ENCODE data around the gene LRPAP1. TPM values are rescaled to one million over a fixed set of nuclear protein-coding genes. Genes with fewer than 3 reads are reported as not detected.

The LRPAP1 gene
- total RNA-seq, 2 donors from 2014 or later, result 157 to 214 TPM

GRCh38 chr4:3470244-3471097, 61.8 kb downstream of the LRPAP1 start:
- H3K27ac ChIP-seq, result no peak overlapping the region
- no peaks in the 10 kb centered on the region for H3K27me3 ChIP-seq
- intact Hi-C loops (cut with DNase I), result no loop called here
- peak; percentile 69 for DNase-seq
- no peaks in the 10 kb centered on the region for H3K36me3 ChIP-seq
- no peaks in the 10 kb centered on the region for H3K9me3 ChIP-seq
- no peak for TF ChIP-seq CTCF (IDR thresholded peaks at IDR 0.05)
- no peak overlapping the region for H3K4me3 ChIP-seq
- H3K9ac ChIP-seq (ENCODE audit: low read depth in 2 of 2, low read length in 2 of 2), result no peak overlapping the region
- no peaks in the 10 kb centered on the region for H3K4me1 ChIP-seq

GRCh38 chr4:3469386-3470243, 62.6 kb downstream of the LRPAP1 start:
- Histone ChIP-seq H3K4me3 (no peak overlapping the region), H3K27me3 (no peaks in the 10 kb centered on the region), H3K9ac (ENCODE audit: low read depth in 2 of 2, low read length in 2 of 2) (no peak overlapping the region), H3K27ac (no peak overlapping the region), H3K4me1 (no peaks in the 10 kb centered on the region), H3K36me3 (no peaks in the 10 kb centered on the region), H3K9me3 (no peaks in the 10 kb centered on the region)
- intact Hi-C loops (cut with DNase I), result no loop called here
- no peak for TF ChIP-seq CTCF (IDR thresholded peaks at IDR 0.05)
- DNase-seq, result no peak

GRCh38 chr4:3468804-3469203, 63.4 kb downstream of the LRPAP1 start:
- Histone ChIP-seq H3K27me3 (peaks cover 6% of the 10 kb centered on the region), H3K27ac (no peak overlapping the region), H3K4me1 (no peaks in the 10 kb centered on the region), H3K4me3 (no peak overlapping the region), H3K9me3 (no peaks in the 10 kb centered on the region), H3K9ac (ENCODE audit: low read depth in 2 of 2, low read length in 2 of 2) (no peak overlapping the region), H3K36me3 (no peaks in the 10 kb centered on the region)
- no peak for TF ChIP-seq CTCF (IDR thresholded peaks at IDR 0.05)
- intact Hi-C loops (cut with DNase I), result no loop called here
- DNase-seq, result no peak

GRCh38 chr4:3468154-3468553, 64.1 kb downstream of the LRPAP1 start:
- Histone ChIP-seq H3K9me3 (no peaks in the 10 kb centered on the region), H3K4me3 (no peak overlapping the region), H3K27ac (no peak overlapping the region), H3K27me3 (peaks cover 11% of the 10 kb centered on the region), H3K4me1 (no peaks in the 10 kb centered on the region), H3K36me3 (no peaks in the 10 kb centered on the region), H3K9ac (ENCODE audit: low read depth in 2 of 2, low read length in 2 of 2) (no peak overlapping the region)
- DNase-seq, result no peak
- intact Hi-C loops (cut with DNase I), result no loop called here
- no peak for TF ChIP-seq CTCF (IDR thresholded peaks at IDR 0.05)

GRCh38 chr4:3467601-3468031, 64.6 kb downstream of the LRPAP1 start:
- no peak overlapping the region for H3K4me3 ChIP-seq
- H3K27me3 ChIP-seq, result peaks cover 17% of the 10 kb centered on the region
- H3K9me3 ChIP-seq, result no peaks in the 10 kb centered on the region
- no peaks in the 10 kb centered on the region for H3K4me1 ChIP-seq
- intact Hi-C loops (cut with DNase I), result no loop called here
- no peak for DNase-seq
- no peak for TF ChIP-seq CTCF (IDR thresholded peaks at IDR 0.05)
- no peak overlapping the region for H3K27ac ChIP-seq
- no peak overlapping the region for H3K9ac ChIP-seq (ENCODE audit: low read depth in 2 of 2, low read length in 2 of 2)
- no peaks in the 10 kb centered on the region for H3K36me3 ChIP-seq
